DOHH2 (cell line): ENCODE data around the gene PARL.

Source experiments
- H3F3A ChIP-seq: fragments of 200-600 bp; sonication (generic), shearing (Covaris generic); 2 replicates; pipeline ENCODE4 v1.6.0; 2016; ENCODE audit warnings: antibody characterized with exemption, mild to moderate bottlenecking; ENCODE audit not compliant: control insufficient read depth, insufficient read depth
- H3K27ac ChIP-seq: fragments of 200-600 bp; sonication (generic); 2 replicates; pipeline ENCODE4 v1.5.1; 2014; ENCODE audit warnings: low read depth, mild to moderate bottlenecking, low read length, moderate library complexity
- H3K27me3 ChIP-seq: fragments of 200-600 bp; sonication (generic); 2 replicates; pipeline ENCODE4 v1.6.1; 2014; ENCODE audit warnings: mild to moderate bottlenecking, low read length, mixed read lengths; ENCODE audit not compliant: control insufficient read depth
- H3K36me3 ChIP-seq: fragments of 200-600 bp; sonication (generic); 2 replicates; pipeline ENCODE4 v1.6.1; 2014; ENCODE audit warnings: mild to moderate bottlenecking, low read length, moderate library complexity, mixed read lengths; ENCODE audit not compliant: control insufficient read depth
- H3K4me1 ChIP-seq: fragments of 200-600 bp; sonication (generic); 2 replicates; pipeline ENCODE4 v1.6.1; 2014; ENCODE audit warnings: mild to moderate bottlenecking, low read length, mixed read lengths; ENCODE audit not compliant: control insufficient read depth
- H3K4me2 ChIP-seq: fragments of 200-600 bp; sonication (generic); 2 replicates; pipeline ENCODE4 v1.6.0; 2014; ENCODE audit warnings: mild to moderate bottlenecking, low read length, moderate library complexity
- H3K4me3 ChIP-seq: fragments of 200-600 bp; sonication (generic); 2 replicates; pipeline ENCODE4 v1.5.1; 2014; ENCODE audit warnings: mild to moderate bottlenecking, low read length, mixed read lengths
- H3K79me2 ChIP-seq: fragments of 200-600 bp; sonication (generic); 2 replicates; pipeline ENCODE4 v1.6.1; 2014; ENCODE audit warnings: mild to moderate bottlenecking, low read length, mixed read lengths; ENCODE audit not compliant: control insufficient read depth
- H3K9me2 ChIP-seq: fragments of 200-600 bp; sonication (generic); replicated peaks from 2 replicates; pipeline ENCODE4 v1.6.1; 2014; ENCODE audit warnings: mild to moderate bottlenecking, low read length, mixed read lengths; ENCODE audit not compliant: control insufficient read depth
- H3K9me3 ChIP-seq: fragments of 200-600 bp; sonication (generic); 2 replicates; pipeline ENCODE4 v1.6.1; 2014; ENCODE audit warnings: antibody characterized with exemption, low read length, mixed read lengths; ENCODE audit not compliant: control insufficient read depth, insufficient read depth
- H4K20me1 ChIP-seq: fragments of 200-600 bp; sonication (generic); 2 replicates; pipeline ENCODE4 v1.6.0; 2014; ENCODE audit warnings: low read depth, mild to moderate bottlenecking, antibody characterized with exemption, low read length, moderate library complexity; ENCODE audit not compliant: control insufficient read depth, insufficient read depth
- EZH2phosphoT487 ChIP-seq: fragments of 200-600 bp; sonication (generic); IDR thresholded peaks from 2 replicates; pipeline ENCODE4 v1.6.1; 2017; ENCODE audit warnings: borderline replicate concordance, mild to moderate bottlenecking, antibody characterized with exemption, low read length, moderate library complexity, mixed read lengths
- TF ChIP-seq, protein P1 (sequence below): fragments of 200-600 bp; sonication (generic); IDR thresholded peaks from one replicate; pipeline ENCODE4 v1.5.1; 2014; ENCODE audit warnings: antibody characterized with exemption, mild to moderate bottlenecking, low read depth, low read length; ENCODE audit not compliant: poor library complexity, severe bottlenecking

The PARL gene

DNA sequence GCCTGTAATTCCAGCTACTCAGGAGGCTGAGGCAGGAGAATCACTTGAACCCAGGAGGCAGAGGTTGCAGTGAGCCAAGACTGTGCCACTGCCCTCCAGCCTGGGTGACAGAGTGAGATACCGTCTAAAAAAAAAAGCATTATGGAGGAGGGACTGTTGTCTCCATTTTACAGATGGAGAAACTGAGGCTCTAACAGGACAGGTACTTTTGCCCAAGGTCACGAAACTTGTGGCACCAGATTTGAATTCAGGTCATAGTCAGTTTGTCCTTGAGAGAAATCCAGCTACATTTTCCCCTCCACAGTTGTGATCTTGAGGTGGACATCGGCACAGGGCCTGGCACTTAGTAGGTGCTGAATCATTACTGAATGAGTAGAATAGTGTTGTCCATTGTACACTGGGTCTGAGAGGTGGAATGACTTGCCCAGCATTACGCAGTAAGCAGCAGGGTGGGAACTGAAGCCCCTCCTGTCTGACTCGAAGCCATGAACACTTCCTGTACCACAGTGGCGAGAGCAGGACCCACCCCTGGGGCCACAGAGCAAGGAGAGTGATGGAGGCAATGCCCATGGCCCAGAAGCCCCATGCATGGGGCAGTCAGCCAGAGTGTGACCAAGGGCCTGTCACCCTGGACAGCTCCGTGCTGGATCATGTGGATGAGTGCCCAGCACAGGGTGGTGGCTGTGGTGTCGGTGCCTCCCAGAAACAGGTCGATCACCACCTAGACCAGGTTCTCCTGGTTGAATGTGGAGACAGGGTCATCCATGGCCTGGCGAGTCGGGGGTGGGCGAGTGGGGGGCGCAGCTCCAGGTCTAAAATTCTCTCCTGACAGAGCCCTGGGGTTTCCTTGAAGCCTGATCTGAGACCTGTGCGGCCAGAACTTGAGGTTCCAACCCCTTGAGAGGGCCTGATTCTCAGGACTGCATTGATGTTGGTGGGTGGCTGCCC, 20.4 kb upstream of the PARL start:
- Histone ChIP-seq H4K20me1 (no peaks in the 10 kb centered on the region), H3K9me3 (peaks cover 4% of the 10 kb centered on the region; the same call in 1 of the 2 replicates), H3K9me2 (no peaks in the 10 kb centered on the region), H3K4me1 (no peaks in the 10 kb centered on the region), H3K79me2 (no peaks in the 10 kb centered on the region), H3K4me3 (no peak overlapping the region), H3K27me3 (peaks cover 2% of the 10 kb centered on the region; the same call in 1 of the 2 replicates), H3F3A (no peaks in the 10 kb centered on the region), H3K36me3 (no peaks in the 10 kb centered on the region), H3K4me2 (no peak overlapping the region), H3K27ac (no peak overlapping the region)
- TF ChIP-seq, protein P1, sequence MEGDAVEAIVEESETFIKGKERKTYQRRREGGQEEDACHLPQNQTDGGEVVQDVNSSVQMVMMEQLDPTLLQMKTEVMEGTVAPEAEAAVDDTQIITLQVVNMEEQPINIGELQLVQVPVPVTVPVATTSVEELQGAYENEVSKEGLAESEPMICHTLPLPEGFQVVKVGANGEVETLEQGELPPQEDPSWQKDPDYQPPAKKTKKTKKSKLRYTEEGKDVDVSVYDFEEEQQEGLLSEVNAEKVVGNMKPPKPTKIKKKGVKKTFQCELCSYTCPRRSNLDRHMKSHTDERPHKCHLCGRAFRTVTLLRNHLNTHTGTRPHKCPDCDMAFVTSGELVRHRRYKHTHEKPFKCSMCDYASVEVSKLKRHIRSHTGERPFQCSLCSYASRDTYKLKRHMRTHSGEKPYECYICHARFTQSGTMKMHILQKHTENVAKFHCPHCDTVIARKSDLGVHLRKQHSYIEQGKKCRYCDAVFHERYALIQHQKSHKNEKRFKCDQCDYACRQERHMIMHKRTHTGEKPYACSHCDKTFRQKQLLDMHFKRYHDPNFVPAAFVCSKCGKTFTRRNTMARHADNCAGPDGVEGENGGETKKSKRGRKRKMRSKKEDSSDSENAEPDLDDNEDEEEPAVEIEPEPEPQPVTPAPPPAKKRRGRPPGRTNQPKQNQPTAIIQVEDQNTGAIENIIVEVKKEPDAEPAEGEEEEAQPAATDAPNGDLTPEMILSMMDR = no peak
- TF ChIP-seq EZH2phosphoT487 = no peak

DNA sequence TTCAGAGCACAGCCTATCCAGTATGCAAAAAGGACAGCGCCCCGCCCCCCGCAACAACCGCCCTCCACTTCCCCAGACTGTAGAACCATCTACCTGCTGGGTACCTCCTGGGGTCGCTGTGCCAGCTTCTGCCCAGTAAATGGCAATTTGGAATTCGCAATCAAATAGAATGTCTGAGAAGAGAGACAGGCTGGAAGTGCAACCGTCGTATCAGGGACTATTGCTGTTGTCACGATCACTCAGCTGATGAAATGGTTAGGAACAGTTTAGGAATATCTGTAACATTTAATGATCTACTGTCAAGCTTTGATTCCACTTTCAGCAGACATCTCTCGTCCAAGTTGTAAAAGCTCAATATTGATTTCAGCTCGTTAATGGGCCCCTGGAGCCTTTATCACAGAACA, 13.3 kb upstream of the PARL start:
- Histone ChIP-seq H4K20me1 (no peaks in the 10 kb centered on the region), H3K4me3 (no peak overlapping the region), H3K4me2 (no peak overlapping the region), H3K27me3 (peaks cover 10% of the 10 kb centered on the region), H3K79me2 (no peaks in the 10 kb centered on the region), H3K9me3 (peaks cover 4% of the 10 kb centered on the region; the same call in 1 of the 2 replicates), H3F3A (no peaks in the 10 kb centered on the region), H3K4me1 (peaks cover 4% of the 10 kb centered on the region), H3K9me2 (no peaks in the 10 kb centered on the region), H3K36me3 (no peaks in the 10 kb centered on the region), H3K27ac (no peak overlapping the region)
- TF ChIP-seq, protein P1 = no peak
- no peak for TF ChIP-seq EZH2phosphoT487

DNA sequence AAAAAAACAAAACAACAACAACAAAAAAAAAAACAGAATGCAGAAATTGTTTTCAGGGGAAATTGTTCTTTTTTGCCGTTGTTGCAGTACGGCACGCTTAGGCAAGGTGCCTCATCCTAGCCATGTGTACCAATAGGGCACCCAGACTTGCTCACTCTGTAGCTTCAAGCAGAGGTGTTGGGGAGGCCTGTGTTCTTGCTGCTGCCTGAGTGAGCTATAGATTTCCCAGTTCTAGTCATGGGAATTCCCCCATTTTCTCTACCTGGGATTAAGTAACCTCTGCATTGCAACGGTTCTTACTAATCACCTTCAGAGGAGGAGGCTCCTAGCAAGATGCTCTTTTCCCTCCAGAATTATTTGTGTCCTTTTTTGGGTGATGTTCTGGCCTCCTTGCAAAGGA, 12.9 kb upstream of the PARL start:
- Histone ChIP-seq H3K79me2 (no peaks in the 10 kb centered on the region), H3K4me3 (no peak overlapping the region), H3K36me3 (no peaks in the 10 kb centered on the region), H3K9me2 (no peaks in the 10 kb centered on the region), H3F3A (no peaks in the 10 kb centered on the region), H3K4me2 (no peak overlapping the region), H3K27ac (no peak overlapping the region), H3K27me3 (peaks cover 12% of the 10 kb centered on the region), H4K20me1 (no peaks in the 10 kb centered on the region), H3K9me3 (peaks cover 4% of the 10 kb centered on the region; the same call in 1 of the 2 replicates), H3K4me1 (peaks cover 4% of the 10 kb centered on the region)
- no peak for TF ChIP-seq EZH2phosphoT487
- TF ChIP-seq, protein P1 = no peak
